Stimulated activated CD8-positive, alpha-beta memory T cell treated with anti-CD3 and anti-CD28 coated beads, Interleukin-2, amount 100 ng/mL, for 48 hours (primary cell): Measurements from ENCODE around the gene SCML2.
"Not testable (repeated sequence)": the region's sequence is repeated elsewhere in the genome, so short reads cannot be mapped to it uniquely, and the experiment has no call there.

Experiments used
- DNase-seq, 2 donors: peaks; one replicate each; pipeline ENCODE4 v3.0.0-alpha.2; 2020; ENCODE audit warnings: low read depth in 2 of 2

Gene SCML2

DNA sequence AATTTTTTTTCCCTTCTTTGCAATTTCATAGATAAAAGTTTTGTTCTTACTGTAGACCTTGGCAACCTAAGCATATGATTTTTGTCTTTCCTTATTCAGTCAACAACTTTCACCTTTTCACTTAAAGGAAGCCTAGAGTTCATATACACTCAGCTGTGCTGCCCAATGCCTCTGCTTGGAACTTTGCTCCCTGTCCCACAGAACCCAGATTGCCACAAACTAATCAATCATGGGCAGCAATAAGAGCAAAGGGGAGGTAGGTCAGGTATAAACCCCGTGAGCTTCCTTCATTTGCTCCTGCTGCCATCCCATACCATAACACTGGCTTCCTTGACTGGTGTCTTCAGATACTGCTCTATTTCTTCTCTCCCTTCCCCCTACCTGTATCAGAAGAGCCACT, 82.8 kb downstream of the SCML2 start:
- DNase-seq = no peak

DNA sequence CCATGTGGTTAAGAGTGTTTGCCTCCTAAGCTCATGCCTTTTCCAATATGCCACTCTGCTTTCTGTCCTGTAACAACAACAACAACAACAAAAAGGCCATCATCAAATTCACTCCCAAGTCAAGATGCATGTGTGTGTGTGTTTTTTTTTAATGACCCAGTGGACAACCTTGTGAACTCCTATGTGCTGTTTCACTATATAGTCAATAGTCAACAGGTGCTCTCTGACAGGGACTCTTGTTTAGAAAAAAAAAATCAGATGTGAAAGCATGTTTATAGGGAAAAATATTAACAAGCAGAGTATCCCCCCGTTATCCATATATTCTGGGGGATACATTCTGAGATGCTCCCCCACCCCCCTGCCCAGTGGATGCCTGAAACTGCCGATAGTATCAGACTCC, 83.2 kb downstream of the SCML2 start:
- no peak for DNase-seq

DNA sequence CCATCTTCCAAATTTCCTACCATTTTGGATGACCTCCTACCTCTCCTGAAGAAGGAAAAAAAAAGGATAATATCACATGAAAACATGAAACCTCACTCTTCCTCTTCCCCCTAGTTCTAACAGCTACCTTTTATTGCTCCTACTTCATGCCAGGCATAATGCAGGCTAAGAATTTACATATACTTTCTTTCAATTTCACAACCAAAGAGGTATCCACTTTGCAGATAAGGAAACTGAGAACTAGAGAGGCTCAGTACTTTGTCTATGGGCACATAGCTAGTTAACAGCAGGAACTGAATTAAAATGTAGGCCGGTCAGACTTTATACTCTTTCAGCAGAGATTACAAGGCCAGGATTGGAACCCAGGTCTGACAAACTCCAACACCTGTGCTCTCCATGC, 99.4 kb downstream of the SCML2 start:
- DNase-seq = no peak

DNA sequence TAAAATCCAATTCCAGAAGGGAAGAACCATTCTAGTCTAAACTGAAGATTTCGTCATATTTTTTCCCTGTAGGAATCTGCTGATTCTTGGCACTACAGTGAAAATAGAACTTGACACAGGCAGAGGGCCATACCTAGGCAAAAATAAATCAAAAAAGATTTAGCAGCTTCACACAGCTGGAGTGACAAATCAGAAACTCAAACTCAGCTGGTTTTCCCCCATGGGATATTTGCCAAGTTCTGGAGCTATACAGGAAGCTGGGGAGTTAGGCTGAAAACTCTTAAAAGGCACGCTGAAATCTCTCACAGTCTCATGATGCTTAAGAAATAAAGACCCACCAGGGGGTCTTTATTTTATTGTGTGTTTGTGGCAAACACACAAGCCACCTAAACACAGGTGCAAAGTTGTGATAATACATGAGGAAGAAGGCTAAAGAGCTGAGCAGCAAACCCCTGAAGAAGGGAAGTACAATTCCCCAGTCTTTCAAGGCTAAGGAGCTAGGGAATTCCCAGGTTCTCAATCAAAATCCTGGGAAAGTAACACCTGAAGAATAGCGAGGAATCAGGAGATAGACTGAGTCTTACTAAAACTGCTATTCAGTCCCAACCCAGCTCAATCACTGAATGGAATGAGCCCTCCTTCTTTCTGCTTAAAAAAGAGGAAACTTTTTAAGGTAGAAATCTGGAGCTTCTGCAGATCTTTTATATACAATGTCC, 101.7 kb downstream of the SCML2 start:
- no peak for DNase-seq

DNA sequence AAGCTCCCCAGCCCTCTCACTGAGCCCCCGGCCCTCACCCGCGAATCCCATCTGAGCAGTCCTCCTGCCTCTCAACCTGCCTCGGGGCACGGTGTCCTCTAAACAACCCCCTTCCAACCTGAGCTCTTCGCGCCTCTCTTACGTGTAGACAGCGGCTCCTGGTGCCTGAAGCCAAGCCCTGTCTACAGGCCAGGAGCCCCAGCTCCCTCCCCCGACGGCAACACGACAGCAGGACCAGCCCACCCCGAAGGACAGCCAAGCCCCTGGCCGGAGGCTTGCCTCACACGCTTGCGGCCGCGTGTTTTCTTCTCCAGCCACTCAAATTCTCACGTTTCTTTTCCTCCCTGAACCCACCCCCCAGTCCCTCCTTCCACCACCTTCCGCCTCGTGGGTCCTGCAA, 124.8 kb downstream of the SCML2 start:
- not testable (repeated sequence) for DNase-seq

DNA sequence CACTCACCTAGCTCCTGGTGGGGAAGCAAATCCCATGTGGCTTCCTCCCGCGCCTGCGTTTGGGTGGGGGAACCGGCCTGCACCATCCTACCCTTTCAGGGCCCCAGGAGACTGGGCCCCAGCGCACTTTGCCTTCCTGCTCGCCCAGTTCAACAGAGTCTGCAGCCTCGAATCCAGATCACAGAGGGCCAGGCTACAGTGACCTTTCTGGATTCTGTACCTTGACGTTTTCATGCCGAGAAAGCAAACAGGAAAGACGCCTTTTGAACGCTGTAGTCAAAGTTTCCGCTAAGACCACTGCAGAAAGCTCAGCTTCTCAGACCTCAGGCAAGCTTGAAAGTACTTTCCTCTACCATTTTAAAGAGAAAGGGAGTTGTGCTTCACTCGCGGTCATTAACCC, 126.4 kb downstream of the SCML2 start:
- DNase-seq = no peak

DNA sequence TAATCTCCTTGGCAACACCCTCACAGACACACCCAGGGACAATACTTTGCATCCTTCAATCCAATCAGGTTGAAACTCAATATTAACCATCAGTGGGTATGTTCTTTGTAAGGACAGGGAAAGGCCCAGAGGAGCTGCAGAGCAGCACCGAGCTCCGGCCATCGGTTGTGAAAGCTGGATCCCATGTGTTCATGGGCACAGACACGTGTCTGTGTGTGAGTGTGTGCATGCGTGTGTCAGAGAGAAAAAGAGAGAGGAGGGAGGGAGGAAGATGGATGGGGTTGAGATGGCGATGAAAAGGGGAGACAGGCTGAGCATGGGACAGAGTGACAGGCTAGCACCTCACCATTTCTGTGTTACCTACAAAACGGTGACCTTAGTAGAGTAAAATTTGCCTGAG, 127.0 kb downstream of the SCML2 start:
- no peak for DNase-seq

DNA sequence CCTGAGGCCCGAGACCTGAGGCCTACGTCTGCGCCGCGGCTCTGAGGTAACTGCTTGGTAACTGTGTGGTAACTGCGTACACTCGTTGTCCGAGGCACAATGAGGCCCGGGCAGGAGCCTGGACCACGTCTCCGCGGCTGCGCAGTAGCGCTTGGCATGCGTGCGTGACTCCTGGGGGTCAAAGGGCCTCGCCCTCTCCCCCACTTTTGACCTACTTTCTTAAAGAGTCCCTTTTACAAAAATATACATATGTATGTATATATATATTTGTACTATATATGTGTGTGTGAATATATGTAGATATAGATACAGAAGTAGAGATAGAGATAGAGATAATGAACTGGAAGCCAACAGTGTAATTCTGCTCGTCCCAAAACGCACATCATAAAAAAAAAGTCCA, 133.7 kb downstream of the SCML2 start, which contains the start of gene BEND2:
Gene BEND2 (minus strand): TSS at position 101 of the 400 bp plus-strand sequence. CDS start 136 bp downstream, outside the sequence.
- DNase-seq = no peak

DNA sequence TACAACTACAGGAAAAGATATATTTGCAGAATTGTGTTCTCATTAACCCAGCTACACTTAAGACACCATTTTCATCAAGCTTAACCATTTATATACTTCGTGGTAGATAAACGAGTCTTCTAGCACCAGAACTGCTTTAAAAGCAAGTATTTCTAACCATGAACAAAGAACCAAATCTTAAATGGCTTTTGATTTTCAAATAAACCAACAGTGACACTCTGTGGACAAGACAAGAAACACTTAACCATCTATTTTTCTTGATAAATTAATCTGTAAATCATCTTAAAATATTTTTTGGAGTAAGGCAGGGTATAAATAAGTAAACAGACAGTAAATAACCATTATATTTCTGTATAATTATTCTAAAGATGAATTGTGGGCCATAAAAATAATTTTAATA, 144.0 kb downstream of the SCML2 start:
- no peak for DNase-seq

DNA sequence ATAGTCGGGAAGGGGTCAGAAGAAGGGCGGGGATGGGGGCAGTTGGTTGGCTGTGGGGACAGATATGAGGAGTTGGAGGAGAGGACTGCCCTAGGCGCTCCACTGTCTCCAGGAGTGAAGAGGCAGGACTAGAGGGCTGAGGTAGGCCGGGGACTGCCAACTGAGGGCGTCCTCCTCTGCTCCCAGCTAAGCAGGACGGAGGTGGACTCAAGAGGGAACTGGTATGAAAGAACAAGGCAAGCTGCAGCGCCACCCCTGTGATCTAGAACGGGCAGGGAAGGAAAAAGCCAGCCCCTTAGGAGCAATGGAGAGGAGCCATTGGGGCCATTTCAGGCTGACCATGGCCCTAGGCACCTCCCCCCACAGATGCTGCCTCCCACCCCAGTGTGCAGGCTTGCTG, 147.8 kb downstream of the SCML2 start:
- DNase-seq = no peak

DNA sequence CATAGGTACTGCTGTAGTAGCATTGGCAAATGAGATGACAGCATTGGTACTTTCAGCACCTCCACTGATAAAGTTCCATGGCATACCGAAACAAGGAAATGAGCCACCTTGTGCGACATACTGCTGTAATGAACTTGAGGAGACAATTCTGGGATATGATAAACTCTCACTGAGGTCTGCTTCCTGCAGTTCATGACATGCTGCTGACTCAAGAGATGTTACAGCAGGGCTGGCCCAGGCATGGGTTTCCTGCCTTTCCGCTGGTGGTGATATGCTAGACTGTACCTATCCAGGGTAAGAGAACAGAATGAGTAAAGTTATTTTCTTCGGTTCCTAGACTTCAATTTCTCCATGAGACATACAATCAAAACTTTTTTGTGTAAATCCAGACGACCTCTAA, 150.9 kb downstream of the SCML2 start:
- DNase-seq = no peak

DNA sequence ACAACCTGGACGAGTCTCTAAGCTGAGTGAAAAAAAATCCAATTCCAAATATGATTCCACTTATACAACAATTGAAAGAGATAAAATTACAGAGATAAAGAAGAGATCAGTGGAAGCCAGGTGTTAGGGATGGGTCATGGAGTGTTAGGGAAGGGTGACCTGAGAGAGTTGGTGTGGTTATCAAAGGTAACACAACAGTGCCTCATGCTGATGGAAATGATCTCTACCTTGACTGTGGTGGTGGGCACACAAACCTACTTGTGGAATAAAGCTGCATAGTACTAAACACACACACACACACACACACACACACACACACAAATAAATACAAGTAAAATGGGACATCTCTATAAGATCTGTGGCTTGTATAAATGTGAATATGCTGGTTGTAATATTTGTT, 159.8 kb downstream of the SCML2 start:
- no peak for DNase-seq
